ENCODE data around the gene DGKA.
"Not testable (repeated sequence)": the region's sequence is repeated elsewhere in the genome, so short reads cannot be mapped to it uniquely, and the experiment has no call there.

The DGKA gene

GRCh38 chr12:55973599-55974307 is 42.8 kb downstream of the DGKA start, which contains the start of gene RAB5B:
Gene RAB5B, plus strand, starts transcription at chr12:55974078. Its CDS starts 12,883 bp downstream, at chr12:55986961.
- peak within 1 kb of the TSS; percentile 84 for H3K9ac ChIP-seq (ENCODE audit: low read depth, low read length)
- H3K36me3 ChIP-seq (ENCODE audit: control insufficient read depth, insufficient read depth, low read length): peaks cover 4% of the 10 kb centered on the region
- peak within 1 kb of the TSS; percentile 91 for H3K4me3 ChIP-seq (ENCODE audit: low read depth, low read length)
- H3K27me3 ChIP-seq (ENCODE audit: control insufficient read depth, insufficient read depth, low read length): no peaks in the 10 kb centered on the region
- H3K4me1 ChIP-seq (ENCODE audit: control insufficient read depth, insufficient read depth, low read length): peaks cover 3% of the 10 kb centered on the region
- no peaks in the 10 kb centered on the region for H3K9me3 ChIP-seq (ENCODE audit: control insufficient read depth, insufficient read depth, low read length)

- Histone ChIP-seq H3K4me1 (ENCODE audit: control insufficient read depth, insufficient read depth, low read length) (peaks cover 3% of the 10 kb centered on the region), H3K4me3 (ENCODE audit: low read depth, low read length) (peak overlapping the region; percentile 91), H3K9ac (ENCODE audit: low read depth, low read length) (peak overlapping the region; percentile 84), H3K36me3 (ENCODE audit: control insufficient read depth, insufficient read depth, low read length) (peaks cover 4% of the 10 kb centered on the region), H3K9me3 (ENCODE audit: control insufficient read depth, insufficient read depth, low read length) (no peaks in the 10 kb centered on the region), H3K27me3 (ENCODE audit: control insufficient read depth, insufficient read depth, low read length) (no peaks in the 10 kb centered on the region)
Measured at GRCh38 chr12:55974308-55974730, 43.4 kb downstream of the DGKA start.

GRCh38 chr12:55978393-55978792 is 47.4 kb downstream of the DGKA start:
- Histone ChIP-seq H3K4me1 (ENCODE audit: control insufficient read depth, insufficient read depth, low read length) (peaks cover 3% of the 10 kb centered on the region), H3K36me3 (ENCODE audit: control insufficient read depth, insufficient read depth, low read length) (peaks cover 11% of the 10 kb centered on the region)

GRCh38 chr12:55979069-55979468 is 48.1 kb downstream of the DGKA start:
- H3K4me1 ChIP-seq (ENCODE audit: control insufficient read depth, insufficient read depth, low read length): peaks cover 3% of the 10 kb centered on the region
- H3K4me3 ChIP-seq (ENCODE audit: low read depth, low read length): no peak overlapping the region
- no peaks in the 10 kb centered on the region for H3K27me3 ChIP-seq (ENCODE audit: control insufficient read depth, insufficient read depth, low read length)
- H3K9ac ChIP-seq (ENCODE audit: low read depth, low read length): no peak overlapping the region
- peaks cover 11% of the 10 kb centered on the region for H3K36me3 ChIP-seq (ENCODE audit: control insufficient read depth, insufficient read depth, low read length)
- no peaks in the 10 kb centered on the region for H3K9me3 ChIP-seq (ENCODE audit: control insufficient read depth, insufficient read depth, low read length)

More at GRCh38 chr12:55978393-55978792, 47.4 kb downstream of the DGKA start:
- H3K27me3 ChIP-seq (ENCODE audit: control insufficient read depth, insufficient read depth, low read length): no peaks in the 10 kb centered on the region
- no peak overlapping the region for H3K4me3 ChIP-seq (ENCODE audit: low read depth, low read length)
- no peaks in the 10 kb centered on the region for H3K9me3 ChIP-seq (ENCODE audit: control insufficient read depth, insufficient read depth, low read length)
- no peak overlapping the region for H3K9ac ChIP-seq (ENCODE audit: low read depth, low read length)

- not testable (repeated sequence) for H3K4me3 ChIP-seq (ENCODE audit: low read depth, low read length); H3K9ac ChIP-seq (ENCODE audit: low read depth, low read length); H3K27me3 ChIP-seq (ENCODE audit: control insufficient read depth, insufficient read depth, low read length); H3K4me1 ChIP-seq (ENCODE audit: control insufficient read depth, insufficient read depth, low read length); H3K9me3 ChIP-seq (ENCODE audit: control insufficient read depth, insufficient read depth, low read length)
- peaks cover 11% of the 10 kb centered on the region for H3K36me3 ChIP-seq (ENCODE audit: control insufficient read depth, insufficient read depth, low read length)
Measured at GRCh38 chr12:55981882-55982281, 50.9 kb downstream of the DGKA start.

GRCh38 chr12:55982319-55982936 is 51.5 kb downstream of the DGKA start:
- Histone ChIP-seq H3K36me3 (ENCODE audit: control insufficient read depth, insufficient read depth, low read length) (peaks cover 11% of the 10 kb centered on the region), H3K4me1 (ENCODE audit: control insufficient read depth, insufficient read depth, low read length) (no peaks in the 10 kb centered on the region), H3K9me3 (ENCODE audit: control insufficient read depth, insufficient read depth, low read length) (no peaks in the 10 kb centered on the region), H3K4me3 (ENCODE audit: low read depth, low read length) (no peak overlapping the region), H3K9ac (ENCODE audit: low read depth, low read length) (no peak overlapping the region), H3K27me3 (ENCODE audit: control insufficient read depth, insufficient read depth, low read length) (no peaks in the 10 kb centered on the region)

GRCh38 chr12:55983232-55983842 is 52.4 kb downstream of the DGKA start:
- peaks cover 9% of the 10 kb centered on the region for H3K36me3 ChIP-seq (ENCODE audit: control insufficient read depth, insufficient read depth, low read length)
- H3K4me1 ChIP-seq (ENCODE audit: control insufficient read depth, insufficient read depth, low read length): no peaks in the 10 kb centered on the region
- H3K4me3 ChIP-seq (ENCODE audit: low read depth, low read length): no peak overlapping the region
- no peaks in the 10 kb centered on the region for H3K27me3 ChIP-seq (ENCODE audit: control insufficient read depth, insufficient read depth, low read length)
- no peaks in the 10 kb centered on the region for H3K9me3 ChIP-seq (ENCODE audit: control insufficient read depth, insufficient read depth, low read length)
- H3K9ac ChIP-seq (ENCODE audit: low read depth, low read length): no peak overlapping the region

GRCh38 chr12:55984861-55985260 is 53.9 kb downstream of the DGKA start:
- H3K9me3 ChIP-seq (ENCODE audit: control insufficient read depth, insufficient read depth, low read length): no peaks in the 10 kb centered on the region
- no peak overlapping the region for H3K4me3 ChIP-seq (ENCODE audit: low read depth, low read length)
- no peaks in the 10 kb centered on the region for H3K4me1 ChIP-seq (ENCODE audit: control insufficient read depth, insufficient read depth, low read length)
- no peaks in the 10 kb centered on the region for H3K27me3 ChIP-seq (ENCODE audit: control insufficient read depth, insufficient read depth, low read length)
- H3K36me3 ChIP-seq (ENCODE audit: control insufficient read depth, insufficient read depth, low read length): peaks cover 17% of the 10 kb centered on the region
- H3K9ac ChIP-seq (ENCODE audit: low read depth, low read length): no peak overlapping the region

GRCh38 chr12:55985341-55985740 is 54.4 kb downstream of the DGKA start:
- no peaks in the 10 kb centered on the region for H3K27me3 ChIP-seq (ENCODE audit: control insufficient read depth, insufficient read depth, low read length)
- H3K9ac ChIP-seq (ENCODE audit: low read depth, low read length): no peak overlapping the region
- H3K4me3 ChIP-seq (ENCODE audit: low read depth, low read length): no peak overlapping the region
- no peaks in the 10 kb centered on the region for H3K9me3 ChIP-seq (ENCODE audit: control insufficient read depth, insufficient read depth, low read length)
- H3K4me1 ChIP-seq (ENCODE audit: control insufficient read depth, insufficient read depth, low read length): no peaks in the 10 kb centered on the region
- H3K36me3 ChIP-seq (ENCODE audit: control insufficient read depth, insufficient read depth, low read length): peaks cover 17% of the 10 kb centered on the region

- not testable (repeated sequence) for H3K27me3 ChIP-seq (ENCODE audit: control insufficient read depth, insufficient read depth, low read length); H3K9ac ChIP-seq (ENCODE audit: low read depth, low read length); H3K4me1 ChIP-seq (ENCODE audit: control insufficient read depth, insufficient read depth, low read length); H3K9me3 ChIP-seq (ENCODE audit: control insufficient read depth, insufficient read depth, low read length); H3K4me3 ChIP-seq (ENCODE audit: low read depth, low read length)
- peaks cover 17% of the 10 kb centered on the region for H3K36me3 ChIP-seq (ENCODE audit: control insufficient read depth, insufficient read depth, low read length)
Measured at GRCh38 chr12:55985976-55986375, 55.0 kb downstream of the DGKA start.

GRCh38 chr12:55991110-55991509 is 60.1 kb downstream of the DGKA start:
- Histone ChIP-seq H3K4me3 (ENCODE audit: low read depth, low read length) (no peak overlapping the region), H3K27me3 (ENCODE audit: control insufficient read depth, insufficient read depth, low read length) (no peaks in the 10 kb centered on the region), H3K4me1 (ENCODE audit: control insufficient read depth, insufficient read depth, low read length) (no peaks in the 10 kb centered on the region), H3K9me3 (ENCODE audit: control insufficient read depth, insufficient read depth, low read length) (no peaks in the 10 kb centered on the region), H3K36me3 (ENCODE audit: control insufficient read depth, insufficient read depth, low read length) (peaks cover 32% of the 10 kb centered on the region), H3K9ac (ENCODE audit: low read depth, low read length) (no peak overlapping the region)

Data from iPS-15b (cell line).